Inflammatory macrophage treated with lipopolysaccharide for 1 hour (primary cell): Measurements from ENCODE around the gene TBC1D2.
A peak's percentile ranks its signal among the peaks of the same experiment; 100 is the strongest.
"Not testable (repeated sequence)": the region's sequence is repeated elsewhere in the genome, so short reads cannot be mapped to it uniquely, and the experiment has no call there.

ENCODE experiments used
- DNase-seq, 2 donors: peaks; one replicate each; pipeline ENCODE4 v3.0.0-alpha.2; 2020 to 2022

Gene TBC1D2

GRCh38 chr9:98255578-98256296 is at the start of gene TBC1D2:
TSS of gene TBC1D2 (minus strand) at chr9:98255649. CDS start at chr9:98255541, 108 bp downstream.
- DNase-seq, result peak; percentile 88 to 97

GRCh38 chr9:98304381-98304780 is 48.9 kb upstream of the TBC1D2 start:
- DNase-seq, result no peak

GRCh38 chr9:98303633-98304125 is 48.2 kb upstream of the TBC1D2 start:
- DNase-seq, result no peak

GRCh38 chr9:98302938-98303632 is 47.6 kb upstream of the TBC1D2 start:
- no peak for DNase-seq

GRCh38 chr9:98302150-98302549 is 46.7 kb upstream of the TBC1D2 start:
- no peak for DNase-seq

GRCh38 chr9:98300611-98301010 is 45.2 kb upstream of the TBC1D2 start:
- DNase-seq, result no peak

- DNase-seq, result no peak
These were observed 43.0 kb upstream of the TBC1D2 start for GRCh38 chr9:98298476-98298875.

- DNase-seq, result no peak
These were observed 40.4 kb upstream of the TBC1D2 start for GRCh38 chr9:98295824-98296223.

GRCh38 chr9:98291820-98292219 is 36.4 kb upstream of the TBC1D2 start:
- no peak for DNase-seq

GRCh38 chr9:98290411-98290810 is 35.0 kb upstream of the TBC1D2 start:
- DNase-seq, result no peak

GRCh38 chr9:98289614-98290201 is 34.3 kb upstream of the TBC1D2 start:
- DNase-seq, result no peak

- no peak for DNase-seq
These were observed 33.4 kb upstream of the TBC1D2 start for GRCh38 chr9:98288881-98289280.

- no peak for DNase-seq
These were observed 31.9 kb upstream of the TBC1D2 start for GRCh38 chr9:98287384-98287783.

GRCh38 chr9:98285446-98285845 is 30.0 kb upstream of the TBC1D2 start:
- no peak for DNase-seq

- DNase-seq, result no peak
These were observed 29.3 kb upstream of the TBC1D2 start for GRCh38 chr9:98284754-98285153.

GRCh38 chr9:98283143-98283542 is 27.7 kb upstream of the TBC1D2 start:
- not testable (repeated sequence) for DNase-seq

- no peak for DNase-seq
These were observed 25.8 kb upstream of the TBC1D2 start for GRCh38 chr9:98281281-98281680.

- DNase-seq, result no peak
These were observed 25.1 kb upstream of the TBC1D2 start for GRCh38 chr9:98280574-98280973.

GRCh38 chr9:98280162-98280561 is 24.7 kb upstream of the TBC1D2 start:
- DNase-seq, result no peak

GRCh38 chr9:98276907-98277469 is 21.5 kb upstream of the TBC1D2 start:
- no peak for DNase-seq

- no peak for DNase-seq
These were observed 19.7 kb upstream of the TBC1D2 start for GRCh38 chr9:98275159-98275558.

GRCh38 chr9:98272083-98272482 is 16.6 kb upstream of the TBC1D2 start:
- no peak for DNase-seq

GRCh38 chr9:98271479-98271878 is 16.0 kb upstream of the TBC1D2 start:
- DNase-seq, result no peak

- DNase-seq, result not testable (repeated sequence)
These were observed 14.8 kb upstream of the TBC1D2 start for GRCh38 chr9:98270284-98270683.
